Stimulated activated CD4-positive, alpha-beta T cell treated with anti-CD3 and anti-CD28 coated beads, Interleukin-12 subunit alpha, Interleukin-12 subunit beta, amount 100 ng/mL, for 4 hours (primary cell): ENCODE data around the gene HOXC6.

Source experiments
- DNase-seq: peaks from one replicate; pipeline ENCODE4 v3.0.0-alpha.2; 2020

Gene HOXC6

GRCh38 chr12:54028314-54029201 is at the start of gene HOXC6:
Gene HOXC6 (plus strand): TSS chr12:54028440. CDS start chr12:54028522, 82 bp downstream.
- no peak for DNase-seq

GRCh38 chr12:53978477-53979356 is 49.5 kb upstream of the HOXC6 start:
- DNase-seq, result no peak

- DNase-seq, result no peak
Measured at GRCh38 chr12:53980104-53980801, 48.0 kb upstream of the HOXC6 start.

GRCh38 chr12:53980802-53981496 is 47.3 kb upstream of the HOXC6 start:
- DNase-seq, result no peak

GRCh38 chr12:53981634-53982565 is 46.3 kb upstream of the HOXC6 start:
- no peak for DNase-seq

- no peak for DNase-seq
Measured at GRCh38 chr12:53982648-53983567, 45.3 kb upstream of the HOXC6 start.

- DNase-seq, result no peak
Measured at GRCh38 chr12:53983568-53983949, 44.7 kb upstream of the HOXC6 start.

- no peak for DNase-seq
Measured at GRCh38 chr12:53983950-53984572, 44.2 kb upstream of the HOXC6 start.

GRCh38 chr12:53984901-53985691 is 43.1 kb upstream of the HOXC6 start, which contains the start of gene HOXC10:
Gene HOXC10 (plus strand): TSS chr12:53985146. CDS start chr12:53985260, 114 bp downstream.
- DNase-seq, result peak; percentile 80

GRCh38 chr12:53985692-53985993 is 42.6 kb upstream of the HOXC6 start:
- DNase-seq, result no peak

- DNase-seq, result no peak
Measured at GRCh38 chr12:53985994-53986685, 42.1 kb upstream of the HOXC6 start.

- no peak for DNase-seq
Measured at GRCh38 chr12:53986686-53987483, 41.4 kb upstream of the HOXC6 start.

- no peak for DNase-seq
Measured at GRCh38 chr12:53987787-53988230, 40.4 kb upstream of the HOXC6 start.

GRCh38 chr12:53988541-53989226 is 39.6 kb upstream of the HOXC6 start:
- no peak for DNase-seq

- DNase-seq, result no peak
Measured at GRCh38 chr12:53989227-53990113, 38.8 kb upstream of the HOXC6 start.
